Activated naive CD8-positive, alpha-beta T cell treated with anti-CD3 and anti-CD28 coated beads, Interleukin-2, amount 10 ng/mL, durations not matched to agents 7 days and 5 days (primary cell): Measurements from ENCODE around the gene SULT4A1. TPM values are rescaled to one million over a fixed set of nuclear protein-coding genes. Genes with fewer than 3 reads are reported as not detected.
"Not testable (repeated sequence)": the region's sequence is repeated elsewhere in the genome, so short reads cannot be mapped to it uniquely, and the experiment has no call there.

Experiments
- ATAC-seq: fragments of 150-1000 bp; cut with Tn5 transposase; one replicate; pipeline ENCODE4 v1.10.0; 2021; ENCODE audit warnings: low read depth, moderate library complexity
- POLR2A ChIA-PET: fragments of 350-600 bp; sonication (Branson Sonifier 250); formaldehyde crosslinking; loops from one replicate; lab custom pipeline; 2021; ENCODE audit warnings: antibody characterized with exemption; lab: Charles Lee
- DNase-seq: peaks from one replicate; pipeline ENCODE4 v3.0.0; 2021
- H3K27ac Mint-ChIP-seq: one replicate; pipeline ENCODE4 v1.8.0; 2022; ENCODE audit warnings: mild to moderate bottlenecking, mixed read lengths
- H3K27me3 Mint-ChIP-seq: one replicate; pipeline ENCODE4 v1.8.0; 2022; ENCODE audit warnings: mild to moderate bottlenecking, moderate library complexity, mixed read lengths
- H3K36me3 Mint-ChIP-seq: one replicate; pipeline ENCODE4 v1.8.0; 2021; ENCODE audit warnings: mild to moderate bottlenecking, mixed read lengths
- H3K4me1 Mint-ChIP-seq: one replicate; pipeline ENCODE4 v1.8.0; 2021; ENCODE audit warnings: mixed read lengths
- H3K4me3 Mint-ChIP-seq: one replicate; pipeline ENCODE4 v1.8.0; 2022; ENCODE audit warnings: mild to moderate bottlenecking, moderate library complexity, mixed read lengths
- H3K9me3 Mint-ChIP-seq: one replicate; pipeline ENCODE4 v1.8.0; 2021; ENCODE audit warnings: mixed read lengths
- total RNA-seq, 2 experiments: library from RNA; stranded (reverse); gene quantifications; one replicate each; pipeline ENCODE4 v1.2.3, GENCODE V29; 2021

Gene SULT4A1
- total RNA-seq, 2 experiments from 2014 or later: not detected

GRCh38 chr22:43883012-43883661 is 20.8 kb upstream of the SULT4A1 start:
- Mint-ChIP-seq H3K9me3 (no peaks in the 10 kb centered on the region), H3K4me3 (no peak overlapping the region)

GRCh38 chr22:43882122-43882767 is 19.9 kb upstream of the SULT4A1 start:
- no peak for ATAC-seq
- no peaks in the 10 kb centered on the region for H3K9me3 Mint-ChIP-seq
- H3K27me3 Mint-ChIP-seq: peaks cover 4% of the 10 kb centered on the region
- H3K27ac Mint-ChIP-seq: no peak overlapping the region
- no peak for DNase-seq
- H3K4me1 Mint-ChIP-seq: peaks cover 5% of the 10 kb centered on the region
- no peak overlapping the region for H3K4me3 Mint-ChIP-seq
- H3K36me3 Mint-ChIP-seq: no peaks in the 10 kb centered on the region
- POLR2A ChIA-PET: interaction anchor here (1.1 kb wide), 1 partner anchor 66 kb away, joined by 3 read pairs; no protein-coding TSS in a partner anchor

More at GRCh38 chr22:43883012-43883661, 20.8 kb upstream of the SULT4A1 start:
- no peaks in the 10 kb centered on the region for H3K36me3 Mint-ChIP-seq
- H3K27me3 Mint-ChIP-seq: peaks cover 5% of the 10 kb centered on the region
- DNase-seq (no peak), ATAC-seq (peak; percentile 85)
- no peak overlapping the region for H3K27ac Mint-ChIP-seq
- POLR2A ChIA-PET: interaction anchor here (1.1 kb wide), 1 partner anchor 65 kb away, joined by 3 read pairs; no protein-coding TSS in a partner anchor
- H3K4me1 Mint-ChIP-seq: peaks cover 5% of the 10 kb centered on the region

- POLR2A ChIA-PET: no interaction called here
- Mint-ChIP-seq H3K4me1 (peaks cover 5% of the 10 kb centered on the region), H3K36me3 (no peaks in the 10 kb centered on the region), H3K9me3 (no peaks in the 10 kb centered on the region), H3K27ac (no peak overlapping the region), H3K4me3 (no peak overlapping the region), H3K27me3 (no peaks in the 10 kb centered on the region)
- DNase-seq (no peak), ATAC-seq (no peak)
Measured at GRCh38 chr22:43881091-43882061, 19.1 kb upstream of the SULT4A1 start.

- Mint-ChIP-seq H3K27ac (no peak overlapping the region), H3K4me3 (no peak overlapping the region), H3K36me3 (no peaks in the 10 kb centered on the region), H3K27me3 (peaks cover 4% of the 10 kb centered on the region), H3K9me3 (no peaks in the 10 kb centered on the region), H3K4me1 (peaks cover 5% of the 10 kb centered on the region)
- POLR2A ChIA-PET: no interaction called here
- no peak for ATAC-seq
- no peak for DNase-seq
Measured at GRCh38 chr22:43880541-43880991, 18.3 kb upstream of the SULT4A1 start.

- peaks cover 7% of the 10 kb centered on the region for H3K27me3 Mint-ChIP-seq
- H3K36me3 Mint-ChIP-seq: no peaks in the 10 kb centered on the region
Measured at GRCh38 chr22:43879901-43880540, 17.7 kb upstream of the SULT4A1 start.

GRCh38 chr22:43878831-43879550 is 16.7 kb upstream of the SULT4A1 start:
- Mint-ChIP-seq H3K36me3 (no peaks in the 10 kb centered on the region), H3K27ac (no peak overlapping the region), H3K4me1 (peaks cover 3% of the 10 kb centered on the region), H3K27me3 (peaks cover 7% of the 10 kb centered on the region), H3K4me3 (no peak overlapping the region), H3K9me3 (no peaks in the 10 kb centered on the region)
- ATAC-seq: no peak
- POLR2A ChIA-PET: no interaction called here
- DNase-seq: no peak

More at GRCh38 chr22:43879901-43880540, 17.7 kb upstream of the SULT4A1 start:
- Mint-ChIP-seq H3K4me3 (no peak overlapping the region), H3K4me1 (peaks cover 3% of the 10 kb centered on the region), H3K27ac (no peak overlapping the region), H3K9me3 (no peaks in the 10 kb centered on the region)
- POLR2A ChIA-PET: no interaction called here
- DNase-seq: no peak
- no peak for ATAC-seq

- Mint-ChIP-seq H3K4me1 (peaks cover 3% of the 10 kb centered on the region), H3K27me3 (peaks cover 9% of the 10 kb centered on the region), H3K36me3 (no peaks in the 10 kb centered on the region), H3K27ac (no peak overlapping the region), H3K4me3 (no peak overlapping the region), H3K9me3 (no peaks in the 10 kb centered on the region)
- ATAC-seq (no peak), DNase-seq (no peak)
- POLR2A ChIA-PET: no interaction called here
Measured at GRCh38 chr22:43878079-43878795, 15.9 kb upstream of the SULT4A1 start.

GRCh38 chr22:43876866-43877509 is 14.7 kb upstream of the SULT4A1 start:
- H3K9me3 Mint-ChIP-seq: no peaks in the 10 kb centered on the region
- no peaks in the 10 kb centered on the region for H3K36me3 Mint-ChIP-seq
- ATAC-seq (no peak), DNase-seq (no peak)
- H3K27me3 Mint-ChIP-seq: peaks cover 15% of the 10 kb centered on the region
- no peak overlapping the region for H3K27ac Mint-ChIP-seq
- H3K4me3 Mint-ChIP-seq: no peak overlapping the region
- H3K4me1 Mint-ChIP-seq: no peaks in the 10 kb centered on the region
- POLR2A ChIA-PET: no interaction called here

- Mint-ChIP-seq H3K27ac (no peak overlapping the region), H3K36me3 (no peaks in the 10 kb centered on the region), H3K4me3 (no peak overlapping the region), H3K4me1 (no peaks in the 10 kb centered on the region), H3K27me3 (peaks cover 14% of the 10 kb centered on the region), H3K9me3 (peaks cover 1% of the 10 kb centered on the region)
- no peak for ATAC-seq
- no peak for DNase-seq
- POLR2A ChIA-PET: no interaction called here
Measured at GRCh38 chr22:43869799-43870198, 7.5 kb upstream of the SULT4A1 start.

GRCh38 chr22:43869001-43869400 is 6.7 kb upstream of the SULT4A1 start:
- H3K36me3 Mint-ChIP-seq, H3K4me1 Mint-ChIP-seq, ATAC-seq, H3K27ac Mint-ChIP-seq, DNase-seq, POLR2A ChIA-PET, H3K9me3 Mint-ChIP-seq, H3K4me3 Mint-ChIP-seq: not testable (repeated sequence)
- peaks cover 17% of the 10 kb centered on the region for H3K27me3 Mint-ChIP-seq

- H3K36me3 Mint-ChIP-seq: no peaks in the 10 kb centered on the region
- no peak overlapping the region for H3K4me3 Mint-ChIP-seq
- peaks cover 1% of the 10 kb centered on the region for H3K9me3 Mint-ChIP-seq
- H3K27me3 Mint-ChIP-seq: peaks cover 23% of the 10 kb centered on the region
- ATAC-seq (no peak), DNase-seq (peak; percentile 63)
- H3K4me1 Mint-ChIP-seq: no peaks in the 10 kb centered on the region
- H3K27ac Mint-ChIP-seq: no peak overlapping the region
- POLR2A ChIA-PET: no interaction called here
Measured at GRCh38 chr22:43867839-43868635, 5.7 kb upstream of the SULT4A1 start.
